K562 (cell line): ENCODE results near the gene LY6G6D. TPM values are rescaled to one million over a fixed set of nuclear protein-coding genes. Genes with fewer than 3 reads are reported as not detected.

Experiments used
- CBX5 ChIP-seq: IDR thresholded peaks from 2 replicates; pipeline ENCODE4 v1.6.1; 2014; ENCODE audit warnings: low read depth, borderline replicate concordance
- CREB3 ChIP-seq: fragments of 450-650 bp; conservative IDR thresholded peaks from 2 replicates; pipeline ENCODE4 v1.6.1; 2016; ENCODE audit warnings: missing genetic modification characterization, low read depth, mild to moderate bottlenecking, missing compliant biosample characterization, moderate library complexity
- ELK1 ChIP-seq: sonication (generic); formaldehyde crosslinking; IDR thresholded peaks from 2 replicates; pipeline ENCODE4 v1.8.1; 2022; ENCODE audit warnings: missing genetic modification reagents
- EP300 ChIP-seq: IDR thresholded peaks from 2 replicates; pipeline ENCODE4 v1.6.1; 2012; ENCODE audit warnings: low read length, improper control_type of control experiment
- HSF4 ChIP-seq: fragments of 250-450 bp; sonication (Bioruptor Pico); IDR thresholded peaks from 2 replicates; pipeline ENCODE4 v2.1.2; 2022; ENCODE audit warnings: mild to moderate bottlenecking, moderate library complexity, borderline replicate concordance
- JUNB ChIP-seq: fragments of 450-650 bp; formaldehyde crosslinking; conservative IDR thresholded peaks from 2 replicates; pipeline ENCODE4 v1.4.0; 2020; ENCODE audit warnings: mild to moderate bottlenecking
- KAT8 ChIP-seq: fragments of 450-650 bp; IDR thresholded peaks from 2 replicates; pipeline ENCODE4 v1.6.1; 2016; ENCODE audit warnings: low read depth, mild to moderate bottlenecking
- MEF2A ChIP-seq: IDR thresholded peaks from 2 replicates; pipeline ENCODE4 v1.6.1; 2011; ENCODE audit warnings: low read depth, mild to moderate bottlenecking, low read length, moderate library complexity; ENCODE audit not compliant: control insufficient read depth
- PCBP2 ChIP-seq: fragments of 200-400 bp; formaldehyde crosslinking; IDR thresholded peaks from 2 replicates; pipeline ENCODE4 v1.6.1; 2018; ENCODE audit warnings: low read length, low read depth, mild to moderate bottlenecking, moderate library complexity; ENCODE audit not compliant: poor library complexity, severe bottlenecking
- PML ChIP-seq: IDR thresholded peaks from 2 replicates; pipeline ENCODE4 v1.6.1; 2012; ENCODE audit warnings: low read length, inconsistent platforms
- PURB ChIP-seq: sonication (generic); formaldehyde crosslinking; IDR thresholded peaks from 2 replicates; pipeline ENCODE4 v1.9.0; 2021; ENCODE audit warnings: low read depth, mild to moderate bottlenecking, missing genetic modification reagents
- RBM25 ChIP-seq: fragments of 200-400 bp; formaldehyde crosslinking; IDR thresholded peaks from 2 replicates; pipeline ENCODE4 v1.6.1; 2018; ENCODE audit warnings: low read length, low read depth, moderate library complexity; ENCODE audit not compliant: severe bottlenecking
- RHOXF2B ChIP-seq: fragments of 250-450 bp; sonication (Bioruptor Pico); conservative IDR thresholded peaks from 2 replicates; pipeline ENCODE4 v1.5.1; 2021
- SIN3A ChIP-seq, 2 experiments: fragments of 150-350 bp in 1 of 2; IDR thresholded peaks; 2 replicates each; pipeline ENCODE4 v1.6.1; 2011 to 2016; ENCODE audit warnings: borderline replicate concordance in 2 of 2, low read depth in 2 of 2, low read length in 2 of 2, mild to moderate bottlenecking in 2 of 2, moderate library complexity in 2 of 2; ENCODE audit not compliant: control insufficient read depth in 1 of 2
- SNAPC5 ChIP-seq: fragments of 250-450 bp; sonication (Bioruptor Pico); IDR thresholded peaks from 2 replicates; pipeline ENCODE4 v1.8.0; 2021; ENCODE audit warnings: moderate library complexity, mild to moderate bottlenecking, inconsistent platforms
- TBL1XR1 ChIP-seq, 2 experiments: IDR thresholded peaks; 2 replicates each; pipeline ENCODE4 v1.6.1; 2012; ENCODE audit warnings: improper control_type of control experiment in 2 of 2, low read length in 2 of 2, mild to moderate bottlenecking in 1 of 2
- VEZF1 ChIP-seq: fragments of 200-800 bp; sonication (Bioruptor generic); IDR thresholded peaks from 2 replicates; pipeline ENCODE4 v1.6.1; 2017; ENCODE audit warnings: missing genetic modification characterization, missing compliant biosample characterization
- ZBTB2 ChIP-seq: fragments of 450-650 bp; IDR thresholded peaks from 2 replicates; pipeline ENCODE4 v1.6.1; 2016; ENCODE audit warnings: antibody characterized with exemption
- ZBTB34 ChIP-seq: fragments of 250-450 bp; sonication (Bioruptor Pico); IDR thresholded peaks from 2 replicates; pipeline ENCODE4 v1.8.0; 2021; ENCODE audit warnings: mild to moderate bottlenecking, moderate library complexity
- ZNF12 ChIP-seq: sonication (generic); formaldehyde crosslinking; IDR thresholded peaks from 2 replicates; pipeline ENCODE4 v1.4.0; 2020; ENCODE audit warnings: mild to moderate bottlenecking, missing genetic modification reagents
- ZNF239 ChIP-seq: fragments of 250-450 bp; sonication (Bioruptor Pico); IDR thresholded peaks from 2 replicates; pipeline ENCODE4 v1.4.0; 2020; ENCODE audit warnings: mild to moderate bottlenecking
- ZNF282 ChIP-seq: sonication (generic); formaldehyde crosslinking; IDR thresholded peaks from 2 replicates; pipeline ENCODE4 v1.8.1; 2023; ENCODE audit warnings: missing genetic modification reagents
- polyA plus RNA-seq, 8 experiments: library from polyadenylated mRNA; depleted of rRNA in 4 of 8; stranded (reverse) in 5 of 8; unstranded in 3 of 8; fragments of >200 nt; fragmentation: Nextera tagmentation in 2 of 8; fragmentation: Illumina TruSeq in 1 of 8; extraction: Ambion mirVana in 2 of 8; extraction: Trizol in 1 of 8; gene quantifications; 2 replicates each; pipeline versions ENCODE4 v1.2.1 to v1.2.3, GENCODE V29; 2011 to 2014; ENCODE audit warnings: inconsistent platforms in 1 of 8, missing spikeins in 1 of 8
- total RNA-seq, 7 experiments: library from RNA; depleted of rRNA in 6 of 7; stranded (reverse); fragments of >200 nt in 6 of 7; fragmentation: Illumina TruSeq in 2 of 7; extraction: Trizol in 2 of 7; gene quantifications; 2 replicates each; pipeline versions ENCODE4 v1.2.1 to v1.2.3, GENCODE V29; 2011 to 2021; ENCODE audit warnings: low replicate concordance in 1 of 7

Gene LY6G6D
- total and polyA plus RNA-seq, 9 of the 15 experiments (the other 6 are each of a cell fraction or from before 2014, with no cell fraction given), result 0.30 to 0.38 TPM; not detected in 7

GRCh38 chr6:31734247-31734820 is 19.2 kb downstream of the LY6G6D start (continued):
- no peak; a peak in 1 of 4 replicates for TF ChIP-seq TBL1XR1 (IDR thresholded peaks at IDR 0.05; ENCODE audit: low read length in 2 of 2)
- TF ChIP-seq ELK1 (CRISPR knock-in tag), result no peak
- no peak for TF ChIP-seq VEZF1 (CRISPR knock-in tag)
- no peak for TF ChIP-seq MEF2A
- no peak for TF ChIP-seq PML
- no peak for TF ChIP-seq ZBTB2
- no peak for TF ChIP-seq PURB
- no peak for TF ChIP-seq HSF4 (CRISPR knock-in tag)
- no peak for TF ChIP-seq RHOXF2B (CRISPR knock-in tag)
- TF ChIP-seq KAT8, result no peak
- TF ChIP-seq ZNF239 (CRISPR knock-in tag), result no peak
- no peak for TF ChIP-seq PCBP2
- TF ChIP-seq SIN3A (IDR thresholded peaks at IDR 0.05; ENCODE audit: borderline replicate concordance in 2 of 2, control insufficient read depth in 1 of 2, low read depth in 2 of 2, low read length in 2 of 2), result no peak
- TF ChIP-seq CREB3 (tag), result no peak
- no peak for TF ChIP-seq ZNF12 (CRISPR knock-in tag)
- TF ChIP-seq ZBTB34 (CRISPR knock-in tag), result no peak
- no peak for TF ChIP-seq EP300
- TF ChIP-seq RBM25, result no peak
- no peak for TF ChIP-seq SNAPC5 (CRISPR knock-in tag)
- peak; percentile 79; the same call in 1 of the 2 replicates for TF ChIP-seq JUNB (CRISPR knock-in tag)
- TF ChIP-seq ZNF282 (CRISPR knock-in tag), result no peak
- TF ChIP-seq CBX5, result no peak
